Measurements from ENCODE around the gene FBXO41.

FBXO41 gene

GRCh38 chr2:73282924-73283544 lies 1.2 kb downstream of the FBXO41 start:
- DNase-seq (ENCODE audit: low read depth in 1 of 2, low spot score in 1 of 2), result no peak
- in situ Hi-C loops (cut with HindIII; ENCODE audit: low pct_unique_long_range_greater_than_20kb, low sequenced_read_pairs), result no loop called here

GRCh38 chr2:73281244-73281643 lies 3.0 kb downstream of the FBXO41 start:
- no peak for DNase-seq (ENCODE audit: low read depth in 1 of 2, low spot score in 1 of 2)

More at GRCh38 chr2:73282924-73283544, 1.2 kb downstream of the FBXO41 start:
- no peak for TF ChIP-seq JUND (IDR thresholded peaks at IDR 0.05; ENCODE audit: low read depth)

GRCh38 chr2:73279852-73280251 lies 4.4 kb downstream of the FBXO41 start:
- in situ Hi-C loops (cut with HindIII; ENCODE audit: low pct_unique_long_range_greater_than_20kb, low sequenced_read_pairs), result no loop called here
- DNase-seq (ENCODE audit: low read depth in 1 of 2, low spot score in 1 of 2), result no peak

More at GRCh38 chr2:73281244-73281643, 3.0 kb downstream of the FBXO41 start:
- no peak for TF ChIP-seq JUND (IDR thresholded peaks at IDR 0.05; ENCODE audit: low read depth)
- in situ Hi-C loops (cut with HindIII; ENCODE audit: low pct_unique_long_range_greater_than_20kb, low sequenced_read_pairs), result no loop called here

DNA sequence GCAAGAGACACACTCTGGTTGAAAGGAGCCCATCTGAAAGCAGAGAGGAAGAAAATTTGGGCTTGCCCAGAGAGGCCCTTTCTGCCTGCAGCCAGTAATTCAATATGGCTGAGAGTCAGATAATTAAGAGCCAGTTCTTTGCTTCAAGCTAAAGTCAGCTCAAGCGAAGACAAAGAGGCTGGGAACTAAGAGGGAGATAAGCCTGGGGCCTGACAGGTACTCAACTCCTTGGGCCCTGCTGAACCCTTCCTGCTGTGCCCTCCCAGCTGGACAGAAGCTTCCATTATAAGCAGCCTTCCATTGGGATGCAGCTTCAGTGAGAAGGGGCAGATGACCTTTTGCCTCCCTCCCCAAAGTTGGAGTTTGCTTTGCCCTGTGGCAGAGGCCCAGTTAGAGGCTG lies 12.0 kb downstream of the FBXO41 start:
- in situ Hi-C loops (cut with HindIII; ENCODE audit: low pct_unique_long_range_greater_than_20kb, low sequenced_read_pairs), result no loop called here
- DNase-seq (ENCODE audit: low read depth in 1 of 2, low spot score in 1 of 2), result no peak
- no peak for TF ChIP-seq JUND (IDR thresholded peaks at IDR 0.05; ENCODE audit: low read depth)

More at GRCh38 chr2:73279852-73280251, 4.4 kb downstream of the FBXO41 start:
- TF ChIP-seq JUND (IDR thresholded peaks at IDR 0.05; ENCODE audit: low read depth), result no peak

- in situ Hi-C loops (cut with HindIII; ENCODE audit: low pct_unique_long_range_greater_than_20kb, low sequenced_read_pairs), result no loop called here
- TF ChIP-seq JUND (IDR thresholded peaks at IDR 0.05; ENCODE audit: low read depth), result no peak
- no peak for DNase-seq (ENCODE audit: low read depth in 1 of 2, low spot score in 1 of 2)
Observed at GRCh38 chr2:73269686-73270465, 14.4 kb downstream of the FBXO41 start.

DNA sequence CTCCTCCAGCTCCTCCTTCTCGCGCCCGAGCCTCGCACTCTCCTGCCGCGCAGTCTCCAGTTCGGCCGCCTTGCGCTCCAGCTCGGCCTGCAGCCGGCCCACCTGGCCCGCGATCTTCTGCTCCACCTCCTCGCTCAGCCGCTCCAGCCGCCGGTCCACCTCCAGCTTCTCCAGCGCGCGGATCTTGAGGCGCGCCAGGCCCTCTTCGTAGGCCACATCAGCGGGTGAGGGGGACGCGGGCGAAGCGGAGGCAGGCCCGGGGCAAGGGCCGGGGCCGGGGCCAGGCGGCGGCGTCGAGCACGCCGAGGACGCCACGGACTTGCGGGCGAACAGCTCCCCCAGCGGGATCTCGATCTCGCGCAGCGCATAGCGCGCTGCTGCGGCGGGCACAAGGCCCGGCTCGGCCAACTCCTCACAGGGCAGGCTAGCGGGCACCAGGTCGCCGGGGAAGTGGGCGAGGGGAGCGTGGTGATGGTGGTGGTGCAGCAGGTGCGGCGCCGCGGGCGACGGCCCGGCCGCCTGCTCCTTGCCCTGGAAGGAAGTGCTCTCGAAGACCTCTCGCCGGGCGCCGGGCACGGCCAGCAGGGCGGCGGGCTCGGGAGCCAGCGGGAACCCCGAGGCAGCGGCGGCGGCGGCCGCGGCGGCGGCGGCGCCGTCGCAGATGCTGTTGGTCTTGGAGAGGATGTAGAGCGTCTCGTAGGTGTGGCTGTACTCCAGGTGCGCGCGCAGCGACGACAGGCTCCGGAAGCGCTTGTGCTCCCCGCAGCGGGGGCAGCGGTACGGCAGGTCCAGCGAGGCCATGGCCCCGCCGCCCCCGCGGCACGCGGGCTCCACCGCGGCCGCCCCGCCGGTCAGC lies 15.2 kb downstream of the FBXO41 start:
- in situ Hi-C loops (cut with HindIII; ENCODE audit: low pct_unique_long_range_greater_than_20kb, low sequenced_read_pairs), result no loop called here
- TF ChIP-seq JUND (IDR thresholded peaks at IDR 0.05; ENCODE audit: low read depth), result no peak
- DNase-seq (ENCODE audit: low read depth in 1 of 2, low spot score in 1 of 2), result peak; percentile 88 to 95

- peak in 1 of 2 experiments; percentile 61 for DNase-seq (ENCODE audit: low read depth in 1 of 2, low spot score in 1 of 2)
- no peak for TF ChIP-seq JUND (IDR thresholded peaks at IDR 0.05; ENCODE audit: low read depth)
- in situ Hi-C loops (cut with HindIII; ENCODE audit: low pct_unique_long_range_greater_than_20kb, low sequenced_read_pairs), result no loop called here
Observed at GRCh38 chr2:73268366-73268829, 15.9 kb downstream of the FBXO41 start.

- no peak for DNase-seq (ENCODE audit: low read depth in 1 of 2, low spot score in 1 of 2)
- in situ Hi-C loops (cut with HindIII; ENCODE audit: low pct_unique_long_range_greater_than_20kb, low sequenced_read_pairs), result no loop called here
- TF ChIP-seq JUND (IDR thresholded peaks at IDR 0.05; ENCODE audit: low read depth), result no peak
Observed at GRCh38 chr2:73267008-73267407, 17.3 kb downstream of the FBXO41 start.

DNA sequence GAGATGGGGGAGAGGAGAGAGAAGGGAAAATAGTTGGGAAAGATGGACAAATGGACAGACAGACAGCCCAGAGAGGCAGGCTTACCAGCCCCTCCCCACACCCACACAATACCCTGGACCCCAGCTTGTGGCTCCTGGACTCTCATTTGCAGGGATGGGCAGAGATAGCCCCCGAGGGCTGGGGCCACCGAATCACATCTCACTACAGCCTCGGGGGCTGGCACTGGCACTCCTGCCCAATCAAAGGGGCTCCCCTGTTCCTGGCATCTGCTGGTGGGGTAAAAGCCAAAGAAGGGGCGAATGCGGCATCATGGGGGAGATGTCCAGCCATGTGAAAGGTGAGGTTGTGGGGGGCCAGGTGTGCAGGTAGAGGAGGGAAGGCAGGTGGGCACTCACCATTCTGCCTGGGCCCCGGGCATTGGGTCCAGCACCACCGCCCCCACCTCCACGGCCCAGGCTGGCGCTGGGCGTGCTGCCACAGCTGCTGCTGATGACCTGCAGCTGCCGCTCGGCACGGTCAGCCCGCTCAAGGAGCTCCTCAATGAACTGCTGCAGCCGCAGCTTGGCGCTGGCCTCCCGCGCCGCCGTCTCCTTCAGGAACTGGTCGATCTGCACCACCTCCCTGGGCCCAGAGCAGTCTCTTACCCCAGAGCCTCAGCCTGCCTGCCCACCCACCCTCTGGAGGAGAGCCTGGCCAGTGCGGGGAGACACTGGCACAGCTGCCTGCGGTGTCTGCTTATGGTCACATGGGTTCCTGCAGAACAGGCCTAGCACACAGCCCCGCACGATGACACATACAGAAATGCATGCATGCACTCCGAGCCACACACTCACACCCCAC lies 18.0 kb downstream of the FBXO41 start:
- in situ Hi-C loops (cut with HindIII; ENCODE audit: low pct_unique_long_range_greater_than_20kb, low sequenced_read_pairs), result no loop called here
- DNase-seq (ENCODE audit: low read depth in 1 of 2, low spot score in 1 of 2), result no peak
- TF ChIP-seq JUND (IDR thresholded peaks at IDR 0.05; ENCODE audit: low read depth), result no peak

GRCh38 chr2:73265298-73266060 lies 18.8 kb downstream of the FBXO41 start:
- no peak for TF ChIP-seq JUND (IDR thresholded peaks at IDR 0.05; ENCODE audit: low read depth)
- in situ Hi-C loops (cut with HindIII; ENCODE audit: low pct_unique_long_range_greater_than_20kb, low sequenced_read_pairs), result no loop called here
- DNase-seq (ENCODE audit: low read depth in 1 of 2, low spot score in 1 of 2), result no peak

DNA sequence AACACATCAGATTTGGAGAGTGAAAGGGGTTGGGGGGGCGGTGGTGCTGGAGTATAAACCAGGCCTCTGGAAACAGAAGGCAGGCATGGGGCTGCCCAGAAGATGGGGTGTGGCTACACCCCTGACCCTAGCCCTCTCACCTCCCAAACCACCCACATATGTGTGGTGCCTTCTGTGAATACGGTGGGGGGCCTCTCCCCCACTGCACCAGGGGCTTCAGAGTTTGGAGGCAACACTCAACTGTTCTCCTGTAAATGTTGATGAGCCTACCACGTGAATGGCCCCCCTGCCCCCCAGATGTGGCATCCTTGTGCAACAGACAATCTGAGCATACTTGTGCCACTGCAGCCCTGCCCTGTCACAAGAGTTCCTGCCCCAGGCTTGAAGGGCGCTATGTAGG lies 19.5 kb downstream of the FBXO41 start:
- no peak for DNase-seq (ENCODE audit: low read depth in 1 of 2, low spot score in 1 of 2)
- no peak for TF ChIP-seq JUND (IDR thresholded peaks at IDR 0.05; ENCODE audit: low read depth)
- in situ Hi-C loops (cut with HindIII; ENCODE audit: low pct_unique_long_range_greater_than_20kb, low sequenced_read_pairs), result no loop called here
